ENCODE results near the gene FAM32A. TPM values are rescaled to one million over a fixed set of nuclear protein-coding genes. Genes with fewer than 3 reads are reported as not detected.

The FAM32A gene
- total and polyA plus RNA-seq, 12 donors: 68.1 to 159 (median 89.8) TPM

DNA sequence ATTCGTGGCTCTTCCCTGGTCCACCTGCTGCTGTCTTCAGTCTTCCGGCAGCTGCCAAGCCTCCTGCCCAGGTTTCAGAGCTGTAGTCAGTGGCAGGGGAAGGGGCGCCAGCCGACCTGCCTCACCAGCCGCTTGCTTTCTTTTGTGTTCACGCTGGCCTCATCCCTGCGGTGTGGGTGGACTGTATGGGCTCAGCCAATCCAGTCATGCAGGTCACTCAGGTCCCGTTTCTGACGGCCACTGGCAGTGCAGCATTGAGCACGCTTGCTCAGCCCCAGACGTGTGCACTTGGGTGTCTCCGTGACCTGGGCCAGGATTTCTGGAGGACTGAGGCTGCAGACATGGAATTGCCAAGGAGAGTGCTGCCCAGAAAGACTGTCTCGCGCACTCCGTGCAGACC is 38.5 kb downstream of the FAM32A start:
- no peaks in the 10 kb centered on the region for H3K27me3 ChIP-seq
- TF ChIP-seq, protein P1, sequence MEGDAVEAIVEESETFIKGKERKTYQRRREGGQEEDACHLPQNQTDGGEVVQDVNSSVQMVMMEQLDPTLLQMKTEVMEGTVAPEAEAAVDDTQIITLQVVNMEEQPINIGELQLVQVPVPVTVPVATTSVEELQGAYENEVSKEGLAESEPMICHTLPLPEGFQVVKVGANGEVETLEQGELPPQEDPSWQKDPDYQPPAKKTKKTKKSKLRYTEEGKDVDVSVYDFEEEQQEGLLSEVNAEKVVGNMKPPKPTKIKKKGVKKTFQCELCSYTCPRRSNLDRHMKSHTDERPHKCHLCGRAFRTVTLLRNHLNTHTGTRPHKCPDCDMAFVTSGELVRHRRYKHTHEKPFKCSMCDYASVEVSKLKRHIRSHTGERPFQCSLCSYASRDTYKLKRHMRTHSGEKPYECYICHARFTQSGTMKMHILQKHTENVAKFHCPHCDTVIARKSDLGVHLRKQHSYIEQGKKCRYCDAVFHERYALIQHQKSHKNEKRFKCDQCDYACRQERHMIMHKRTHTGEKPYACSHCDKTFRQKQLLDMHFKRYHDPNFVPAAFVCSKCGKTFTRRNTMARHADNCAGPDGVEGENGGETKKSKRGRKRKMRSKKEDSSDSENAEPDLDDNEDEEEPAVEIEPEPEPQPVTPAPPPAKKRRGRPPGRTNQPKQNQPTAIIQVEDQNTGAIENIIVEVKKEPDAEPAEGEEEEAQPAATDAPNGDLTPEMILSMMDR (IDR thresholded peaks at IDR 0.05): no peak
- TF ChIP-seq POLR2A (IDR thresholded peaks at IDR 0.05): no peak
- 80 to 88% (median 84%) methylated on average over 12 to 15 of the region's 15 CpGs for whole genome bisulfite sequencing, 4 donors
- peaks cover 0 to 56% of the 10 kb centered on the region in 2 donors for H3K36me3 ChIP-seq (replicated peaks in 1 of 2)
- intact Hi-C loops (cut with DNase I): no loop called here
- DNase-seq: peak in 1 of 7 donors; percentile 46
- peaks cover 0 to 19% (median 0%) of the 10 kb centered on the region in 3 donors for H3K9me3 ChIP-seq (replicated peaks in 1 of 3)
- no peak overlapping the region for H3K4me3 ChIP-seq
- H3K4me1 ChIP-seq (replicated peaks in 1 of 2): no peaks in the 10 kb centered on the region
- H3K27ac ChIP-seq: no peak overlapping the region

DNA sequence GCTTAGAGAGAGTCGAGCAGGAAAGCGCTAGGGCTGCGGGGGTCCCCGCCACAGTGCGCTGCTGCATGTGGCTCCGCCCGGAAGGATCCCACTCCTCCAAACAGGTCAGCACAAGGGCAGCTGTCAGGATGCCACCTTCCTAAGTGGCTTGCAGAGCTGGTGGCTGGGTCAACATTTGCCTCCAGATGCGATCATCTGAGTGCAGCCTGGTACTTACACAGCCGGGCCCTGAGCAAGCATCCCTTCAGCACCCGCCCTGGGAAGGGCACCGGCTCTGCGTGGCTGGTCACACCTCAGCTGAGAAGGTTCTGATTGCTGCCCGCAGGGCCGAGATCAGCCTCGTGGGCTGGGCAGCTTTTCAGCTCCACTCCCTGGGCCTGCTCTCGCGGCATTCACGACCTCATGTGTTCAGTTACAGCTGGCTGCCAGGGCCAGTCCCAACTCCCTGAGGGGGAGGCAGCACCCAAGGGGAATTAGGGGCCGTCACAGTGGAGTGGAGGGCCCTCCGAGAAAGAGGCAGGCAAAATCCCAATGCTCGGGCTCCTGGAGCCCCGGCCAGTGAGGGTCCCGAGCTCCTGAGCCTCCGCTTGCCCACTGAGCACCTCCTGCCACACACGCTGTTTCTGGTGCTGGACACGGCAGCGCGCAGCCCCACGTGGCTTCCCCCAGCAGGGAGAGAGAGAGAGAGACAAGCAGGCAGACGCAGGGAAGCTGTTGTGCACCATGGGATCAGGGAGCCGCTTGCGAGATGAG is 39.3 kb downstream of the FAM32A start:
- H3K4me1 ChIP-seq (replicated peaks in 1 of 2): no peaks in the 10 kb centered on the region
- H3K36me3 ChIP-seq (replicated peaks in 1 of 2): peaks cover 0 to 63% of the 10 kb centered on the region in 2 donors
- DNase-seq: peak in 1 of 7 donors; percentile 46
- H3K9me3 ChIP-seq (replicated peaks in 1 of 3): peaks cover 0 to 19% (median 0%) of the 10 kb centered on the region in 3 donors
- intact Hi-C loops (cut with DNase I): no loop called here
- no peak overlapping the region for H3K4me3 ChIP-seq
- H3K27me3 ChIP-seq: no peaks in the 10 kb centered on the region
- H3K27ac ChIP-seq: no peak overlapping the region
- TF ChIP-seq POLR2A (IDR thresholded peaks at IDR 0.05): no peak
- TF ChIP-seq, protein P1 (IDR thresholded peaks at IDR 0.05): no peak
- 83 to 100% (median 93%) methylated on average over 12 to 32 of the region's 32 CpGs for WGBS, 4 donors

DNA sequence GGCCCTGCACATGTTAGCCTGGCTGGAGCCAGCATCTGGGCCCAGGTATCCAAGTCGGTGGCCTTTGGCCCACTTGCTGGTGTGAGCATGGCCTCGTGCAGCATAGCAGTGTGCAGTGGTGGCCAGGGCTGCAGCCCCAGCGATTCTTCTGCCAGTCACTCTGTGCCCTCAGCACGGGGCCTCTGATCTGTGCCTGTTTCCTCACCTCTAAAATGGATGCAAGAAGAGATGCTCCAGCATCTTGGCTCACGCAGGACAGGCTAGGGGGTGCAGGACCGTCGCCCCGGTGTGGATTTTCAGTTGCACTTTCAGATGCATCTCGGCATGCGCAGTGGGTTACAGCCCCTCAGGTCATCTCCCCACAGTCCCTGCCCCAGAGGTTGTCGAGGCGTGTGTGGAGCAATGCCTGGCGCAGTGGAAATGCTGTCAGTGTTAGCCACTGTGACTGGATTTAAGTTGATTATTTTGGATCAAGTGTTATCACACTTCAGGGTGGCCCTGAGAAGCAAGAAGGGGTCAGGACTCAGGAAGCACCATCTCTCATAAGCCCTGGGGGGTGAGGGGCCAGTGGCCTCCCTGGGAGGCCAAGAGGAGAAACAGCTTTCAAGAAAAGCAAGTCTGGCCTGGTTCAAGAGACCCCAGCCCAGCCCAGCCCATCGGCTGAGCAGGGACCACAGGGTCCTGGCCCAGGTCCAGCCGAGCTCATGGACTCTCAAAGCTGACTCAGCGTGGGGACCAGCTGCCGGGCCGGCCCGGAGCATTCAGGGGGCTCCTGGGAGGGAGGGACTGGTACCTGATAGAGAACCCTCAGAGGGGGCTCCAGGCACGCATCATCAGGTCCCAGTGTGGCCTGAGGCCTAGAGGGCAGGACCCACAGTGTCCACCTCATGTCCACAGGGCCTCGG is 40.3 kb downstream of the FAM32A start:
- no peaks in the 10 kb centered on the region for H3K4me1 ChIP-seq (replicated peaks in 1 of 2)
- no peak overlapping the region for H3K27ac ChIP-seq
- H3K4me3 ChIP-seq: no peak overlapping the region
- intact Hi-C loops (cut with DNase I): no loop called here
- TF ChIP-seq POLR2A (IDR thresholded peaks at IDR 0.05): no peak
- TF ChIP-seq, protein P1 (IDR thresholded peaks at IDR 0.05): no peak
- H3K9me3 ChIP-seq (replicated peaks in 1 of 3): peaks cover 0 to 12% (median 0%) of the 10 kb centered on the region in 3 donors
- DNase-seq: peak in 1 of 7 donors; percentile 46
- H3K36me3 ChIP-seq (replicated peaks in 1 of 2): peaks cover 0 to 68% of the 10 kb centered on the region in 2 donors
- H3K27me3 ChIP-seq: no peaks in the 10 kb centered on the region
- WGBS, 4 donors: 78 to 88% (median 81%) methylated on average over 15 to 21 of the region's 21 CpGs

DNA sequence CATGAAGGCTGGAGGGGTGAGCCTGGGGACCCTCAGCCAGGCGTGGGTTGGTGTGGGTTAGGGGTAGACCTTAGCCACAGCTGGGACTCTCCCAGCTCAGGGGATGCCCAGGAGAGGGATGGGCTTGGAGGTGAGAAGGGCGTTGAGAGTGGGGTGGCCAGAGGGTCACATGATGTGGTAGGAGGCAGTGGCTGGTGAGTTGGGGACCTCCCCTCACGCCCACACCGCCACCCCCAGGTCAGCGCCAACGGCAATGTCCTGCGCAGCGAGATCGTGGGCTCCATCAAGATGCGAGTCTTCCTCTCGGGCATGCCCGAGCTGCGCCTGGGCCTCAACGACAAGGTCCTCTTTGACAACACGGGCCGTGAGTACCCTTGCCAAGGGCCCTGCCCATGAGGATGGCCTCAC is 41.0 kb downstream of the FAM32A start:
- DNase-seq: peak in 1 of 7 donors; percentile 42
- H3K27me3 ChIP-seq: no peaks in the 10 kb centered on the region
- intact Hi-C loops (cut with DNase I): no loop called here
- H3K9me3 ChIP-seq (replicated peaks in 1 of 3): peaks cover 0 to 7% (median 0%) of the 10 kb centered on the region in 3 donors
- H3K4me1 ChIP-seq (replicated peaks in 1 of 2): no peaks in the 10 kb centered on the region
- peaks cover 0 to 68% of the 10 kb centered on the region in 2 donors for H3K36me3 ChIP-seq (replicated peaks in 1 of 2)
- 96 to 100% (median 97%) methylated on average over 1 to 16 of the region's 16 CpGs for WGBS, 4 donors
- no peak for TF ChIP-seq POLR2A (IDR thresholded peaks at IDR 0.05)
- TF ChIP-seq, protein P1 (IDR thresholded peaks at IDR 0.05): no peak
- no peak overlapping the region for H3K4me3 ChIP-seq
- H3K27ac ChIP-seq: no peak overlapping the region

Data from adrenal gland (tissue), 12 donors.